HL-60/S4 (cell line): ENCODE data around the gene RMND5A.
"Not testable (repeated sequence)": the region's sequence is repeated elsewhere in the genome, so short reads cannot be mapped to it uniquely, and the experiment has no call there.

Experiments used
- in situ Hi-C: fragments of 300-500 bp; cut with MboI; formaldehyde crosslinking; loops from 2 replicates; pipeline ENCODE4 v1.14.3; 2022; ENCODE audit warnings: low sequenced_read_pairs

Gene RMND5A

GRCh38 chr2:86708126-86708525 is 12.0 kb upstream of the RMND5A start:
- in situ Hi-C loops, result not testable (repeated sequence)

- in situ Hi-C loops, result not testable (repeated sequence)
These were observed 5.4 kb upstream of the RMND5A start for GRCh38 chr2:86714579-86715173.

- in situ Hi-C loops, result not testable (repeated sequence)
These were observed 841 bp upstream of the RMND5A start for GRCh38 chr2:86719263-86719636.

- in situ Hi-C loops, result not testable (repeated sequence)
These were observed 639 bp downstream of the RMND5A start for GRCh38 chr2:86720540-86721320.

GRCh38 chr2:86725706-86726105 is 5.6 kb downstream of the RMND5A start:
- in situ Hi-C loops, result not testable (repeated sequence)

GRCh38 chr2:86732040-86732525 is 12.0 kb downstream of the RMND5A start:
- in situ Hi-C loops, result not testable (repeated sequence)

- in situ Hi-C loops, result not testable (repeated sequence)
These were observed 12.7 kb downstream of the RMND5A start for GRCh38 chr2:86732837-86733236.

- in situ Hi-C loops, result not testable (repeated sequence)
These were observed 13.4 kb downstream of the RMND5A start for GRCh38 chr2:86733528-86733927.

- in situ Hi-C loops, result not testable (repeated sequence)
These were observed 14.8 kb downstream of the RMND5A start for GRCh38 chr2:86734896-86735295.

- in situ Hi-C loops, result not testable (repeated sequence)
These were observed 19.4 kb downstream of the RMND5A start for GRCh38 chr2:86739485-86739884.

- in situ Hi-C loops, result not testable (repeated sequence)
These were observed 19.8 kb downstream of the RMND5A start for GRCh38 chr2:86739889-86740288.

- in situ Hi-C loops, result not testable (repeated sequence)
These were observed 21.9 kb downstream of the RMND5A start for GRCh38 chr2:86741889-86742498.

- in situ Hi-C loops, result no loop called here
These were observed 24.1 kb downstream of the RMND5A start for GRCh38 chr2:86744152-86744551.

- in situ Hi-C loops, result no loop called here
These were observed 26.8 kb downstream of the RMND5A start for GRCh38 chr2:86746939-86747338.

- in situ Hi-C loops, result no loop called here
These were observed 27.9 kb downstream of the RMND5A start for GRCh38 chr2:86747711-86748639.

- in situ Hi-C loops, result no loop called here
These were observed 30.2 kb downstream of the RMND5A start for GRCh38 chr2:86750240-86750839.

GRCh38 chr2:86751778-86752177 is 31.7 kb downstream of the RMND5A start:
- in situ Hi-C loops, result no loop called here

GRCh38 chr2:86752934-86753333 is 32.8 kb downstream of the RMND5A start:
- in situ Hi-C loops, result no loop called here

GRCh38 chr2:86753606-86754005 is 33.5 kb downstream of the RMND5A start:
- in situ Hi-C loops, result no loop called here

GRCh38 chr2:86758405-86758804 is 38.3 kb downstream of the RMND5A start:
- in situ Hi-C loops, result no loop called here
